RKO (cell line): Measurements from ENCODE around the gene ADARB1.
A peak's percentile ranks its signal among the peaks of the same experiment; 100 is the strongest.

Experiments
- DNase-seq: peaks from one replicate; pipeline ENCODE4 v3.0.0-alpha.2; 2016; ENCODE audit warnings: low spot score

ADARB1 gene

DNA sequence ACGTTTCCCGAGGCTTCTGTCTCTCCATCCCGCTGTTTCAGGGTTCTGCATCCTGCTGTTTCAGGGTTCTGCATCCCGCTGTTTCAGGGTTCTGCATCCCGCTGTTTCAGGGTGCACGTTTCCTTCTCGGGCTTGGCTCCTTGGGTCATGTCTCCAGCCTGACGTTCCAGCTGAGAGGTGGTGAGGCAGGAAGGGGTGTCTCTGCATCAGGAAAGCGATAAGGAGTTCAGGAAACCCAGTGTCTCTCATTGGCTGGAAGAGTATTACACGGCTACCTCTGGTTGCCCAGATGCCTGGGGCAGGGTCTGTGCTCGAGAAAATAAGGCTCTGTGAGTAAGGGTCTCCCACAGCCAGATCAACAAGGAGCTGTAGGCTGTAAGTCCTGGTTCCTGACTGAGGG, 21.1 kb downstream of the ADARB1 start:
- no peak for DNase-seq

DNA sequence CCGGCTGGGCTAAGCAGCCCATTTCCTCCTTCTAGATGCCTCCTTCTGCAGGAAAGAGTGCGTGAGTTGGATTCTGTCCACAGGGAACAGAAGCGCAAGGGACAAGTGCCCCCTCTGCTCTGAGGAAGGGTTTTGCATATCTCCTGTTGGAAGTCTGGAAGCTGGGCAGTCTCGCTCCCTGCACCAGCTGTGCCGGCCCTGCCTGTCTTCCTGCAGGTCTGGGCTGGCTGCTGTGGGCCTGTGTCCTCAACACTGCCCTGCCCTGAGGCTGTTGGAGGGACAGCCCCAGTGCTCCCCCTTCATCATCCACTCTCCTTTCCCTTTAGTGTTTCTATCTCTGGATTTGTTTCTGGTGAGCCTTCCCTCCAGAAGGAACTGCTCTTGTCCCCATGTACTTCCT, 21.8 kb downstream of the ADARB1 start:
- DNase-seq: no peak

DNA sequence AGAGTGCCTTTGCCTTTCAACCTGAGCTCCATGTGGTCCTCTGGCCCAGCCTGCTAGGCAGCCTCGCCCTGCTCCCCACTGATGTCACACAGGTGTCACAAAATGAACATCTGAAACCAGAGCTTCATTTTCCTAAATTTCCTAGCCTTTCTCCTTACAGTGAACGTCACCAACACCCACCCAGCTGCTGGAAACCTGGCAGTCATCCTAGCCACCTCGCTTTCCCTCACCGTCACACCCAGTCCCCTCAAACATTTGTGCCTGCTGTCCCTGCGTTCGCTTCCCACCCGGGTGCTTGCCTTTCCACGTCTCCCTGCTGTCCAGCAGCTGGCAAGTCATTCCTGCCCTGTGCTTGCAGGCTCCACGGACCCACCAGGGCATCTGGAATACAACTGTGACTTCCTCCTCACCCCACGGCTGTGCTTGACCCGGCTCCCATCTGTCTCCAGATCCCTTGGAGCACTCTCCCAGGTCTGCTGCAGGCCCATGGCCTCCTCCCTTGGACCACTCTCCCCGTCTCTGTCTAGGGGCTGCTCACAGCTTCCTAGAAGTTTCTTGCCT, 23.5 kb downstream of the ADARB1 start:
- no peak for DNase-seq

- peak; percentile 30 for DNase-seq
Observed at GRCh38 chr21:45098867-45099266, 24.5 kb downstream of the ADARB1 start.

- no peak for DNase-seq
Observed at GRCh38 chr21:45099571-45099970, 25.2 kb downstream of the ADARB1 start.

DNA sequence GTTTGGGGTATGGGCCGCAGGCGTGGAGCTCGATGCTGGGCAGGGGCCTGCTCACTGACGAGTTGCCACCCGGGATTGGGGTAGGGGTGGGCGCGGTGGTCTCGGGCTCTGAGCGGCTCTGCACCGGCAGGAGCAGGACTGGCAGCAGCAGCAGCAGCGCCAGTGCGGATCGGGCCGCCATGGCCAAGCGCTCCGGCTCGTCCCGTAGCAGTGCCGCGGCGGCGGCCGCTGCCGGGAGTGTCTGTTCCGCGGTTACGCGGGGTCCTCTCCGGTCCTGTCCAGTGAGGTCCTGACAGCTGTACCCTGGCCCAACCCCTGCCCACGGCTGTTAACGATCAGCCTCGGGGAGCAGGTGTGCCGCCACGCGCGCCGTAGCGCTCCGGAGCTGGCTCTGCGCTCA, 26.5 kb downstream of the ADARB1 start:
- no peak for DNase-seq

DNA sequence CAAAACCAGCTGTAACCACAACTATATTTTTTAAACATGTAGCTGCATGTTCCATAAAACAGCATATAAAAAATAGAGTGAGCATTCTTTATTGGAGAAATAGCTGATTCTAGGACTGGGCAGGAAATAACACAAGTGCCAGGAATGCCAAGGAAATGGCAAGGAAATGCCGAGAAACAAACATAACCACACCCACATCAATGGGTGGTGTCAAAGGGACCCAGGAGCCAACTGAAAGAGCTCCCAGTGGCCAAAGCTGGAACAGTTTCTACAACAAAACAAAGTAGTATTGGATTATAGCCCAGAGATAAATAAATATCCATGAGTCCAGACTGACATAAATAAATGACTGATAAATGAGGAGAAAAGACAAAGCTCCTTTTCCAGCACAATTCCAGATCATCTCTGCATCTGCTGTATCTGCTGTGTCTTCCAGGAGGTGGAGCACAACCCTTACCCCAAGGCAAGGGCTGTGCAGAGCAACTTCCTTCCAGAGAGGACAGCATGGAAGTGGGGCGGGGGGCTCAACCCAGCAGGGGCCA, 28.1 kb downstream of the ADARB1 start:
- DNase-seq: peak; percentile 2

GRCh38 chr21:45103971-45104520, 29.7 kb downstream of the ADARB1 start:
- DNase-seq: no peak

DNA sequence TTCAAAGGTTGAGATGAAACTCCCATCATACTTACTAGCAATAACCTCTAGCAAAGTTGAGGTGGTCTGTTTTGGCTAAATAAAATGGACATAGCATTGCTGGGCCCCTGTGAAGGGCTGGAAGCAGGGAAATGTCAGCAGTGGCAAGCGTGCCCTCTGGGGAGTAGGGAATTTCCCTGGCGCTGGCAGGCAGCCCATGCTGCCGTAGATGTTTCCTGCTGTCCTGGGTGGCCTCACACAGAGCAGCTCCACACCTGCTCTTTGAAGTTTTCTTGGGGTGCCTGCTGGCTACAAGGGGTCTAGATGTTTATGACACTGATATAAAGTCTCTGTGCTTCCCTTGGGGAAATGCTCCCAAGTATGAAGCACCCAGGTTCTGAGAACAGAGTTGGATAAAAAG, 30.2 kb downstream of the ADARB1 start:
- no peak for DNase-seq

- no peak for DNase-seq
Observed at GRCh38 chr21:45105906-45106485, 31.6 kb downstream of the ADARB1 start.

GRCh38 chr21:45108034-45108790, 33.8 kb downstream of the ADARB1 start:
- no peak for DNase-seq

DNA sequence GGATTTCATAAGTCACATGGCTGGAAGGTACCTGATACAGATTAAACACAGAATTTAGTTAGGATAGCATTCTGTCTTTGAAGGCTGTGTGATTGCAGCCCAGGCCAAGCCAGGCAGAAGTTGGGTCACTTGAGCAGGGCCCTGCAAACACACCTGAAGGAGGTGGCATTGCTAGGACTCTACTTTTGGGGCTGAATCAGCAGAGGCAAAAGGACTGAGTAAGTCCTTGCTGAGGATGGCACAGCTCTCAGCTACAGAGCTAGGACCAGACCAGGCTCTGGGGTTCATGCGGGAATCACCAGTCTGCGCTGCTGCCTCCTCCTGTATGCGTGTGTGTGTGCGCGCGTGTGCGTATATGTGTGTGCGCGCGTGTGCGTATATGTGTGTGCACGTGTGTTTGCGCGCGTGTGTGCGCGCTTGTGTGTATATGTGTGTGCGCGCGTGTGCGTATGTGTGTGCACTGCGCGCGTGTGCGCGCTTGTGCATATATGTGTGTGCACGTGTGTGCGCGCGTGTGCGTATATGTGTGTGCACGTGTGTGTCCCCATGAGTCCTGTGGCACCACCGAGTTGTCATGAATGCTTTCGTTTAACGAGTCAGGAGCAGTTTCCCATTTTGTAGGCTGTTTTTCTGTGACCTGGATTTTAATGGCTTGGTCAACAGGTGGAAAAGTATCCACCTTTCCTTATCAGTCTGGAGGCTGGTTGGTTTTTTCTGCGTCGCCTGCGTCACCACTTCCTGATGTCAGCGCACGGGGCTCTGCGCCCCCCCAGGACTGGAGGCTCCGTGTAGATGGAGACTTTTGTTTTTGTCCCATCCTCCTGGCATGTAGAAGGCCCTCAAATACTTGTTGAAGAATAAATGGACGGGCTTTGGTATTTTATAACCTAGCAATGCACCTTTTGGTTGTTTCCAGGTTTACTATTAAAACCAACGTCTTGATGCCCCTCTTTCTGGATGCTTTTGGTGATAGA, 34.7 kb downstream of the ADARB1 start:
- no peak for DNase-seq

GRCh38 chr21:45109831-45110492, 35.6 kb downstream of the ADARB1 start:
- DNase-seq: no peak

DNA sequence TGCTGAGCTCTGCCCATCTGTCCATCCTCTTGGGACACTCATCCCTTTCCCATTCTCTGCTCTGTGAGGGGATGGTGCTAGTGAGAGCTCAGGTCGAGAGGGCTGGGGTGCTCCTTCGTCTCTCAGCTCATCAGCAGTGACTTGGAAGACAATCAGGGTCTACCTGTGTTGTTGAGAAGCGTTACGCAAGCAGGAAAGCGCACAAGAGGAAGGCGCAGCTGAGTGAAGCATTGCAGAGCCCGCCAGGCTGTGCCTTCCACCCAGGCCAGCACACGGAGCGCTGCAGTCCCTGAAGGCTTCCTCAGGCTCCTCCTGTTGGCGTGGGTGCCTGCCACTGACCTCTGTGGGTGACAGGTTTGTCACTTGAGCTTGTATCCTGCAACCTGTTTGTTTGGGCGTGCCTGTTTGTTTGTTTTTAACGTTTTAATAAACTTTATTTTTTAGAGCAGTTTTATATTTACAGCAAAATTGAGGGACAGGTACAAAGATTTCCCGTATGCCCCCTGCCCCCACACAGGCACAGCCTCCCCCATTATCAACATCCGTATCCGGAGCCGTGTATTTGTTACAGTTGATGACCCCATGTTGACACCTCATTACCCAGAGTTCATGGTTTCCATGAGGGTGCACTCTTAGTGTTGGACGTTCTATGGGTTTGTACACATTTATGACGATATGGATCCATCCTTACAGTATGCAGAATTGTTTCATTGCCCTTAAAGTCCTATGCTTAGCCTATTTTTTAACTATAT, 36.7 kb downstream of the ADARB1 start:
- DNase-seq: no peak

- DNase-seq: no peak
Observed at GRCh38 chr21:45111703-45112102, 37.3 kb downstream of the ADARB1 start.

GRCh38 chr21:45112371-45112770, 38.0 kb downstream of the ADARB1 start:
- DNase-seq: no peak

- no peak for DNase-seq
Observed at GRCh38 chr21:45113543-45113942, 39.2 kb downstream of the ADARB1 start.

GRCh38 chr21:45114072-45114471, 39.7 kb downstream of the ADARB1 start:
- DNase-seq: no peak

GRCh38 chr21:45114475-45114874, 40.1 kb downstream of the ADARB1 start:
- DNase-seq: no peak

DNA sequence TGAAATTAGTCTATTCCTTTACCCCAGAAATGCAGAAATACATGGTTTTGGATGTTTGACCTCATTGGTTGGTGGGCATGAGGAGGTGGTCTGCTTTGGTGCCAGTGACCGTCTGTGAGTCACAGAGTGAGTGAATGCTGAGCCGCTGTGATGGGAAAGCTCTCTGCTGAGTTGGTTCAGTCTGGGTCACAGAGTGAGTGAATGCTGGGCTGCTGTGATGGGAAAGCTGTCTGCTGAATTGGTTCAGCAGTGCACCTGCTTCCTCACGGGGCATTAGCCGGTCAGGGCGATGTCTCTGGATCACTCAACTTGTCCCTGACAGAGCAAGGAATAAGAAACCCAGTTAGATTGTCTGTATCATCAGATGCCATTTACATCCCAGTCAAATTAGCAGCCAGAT, 40.8 kb downstream of the ADARB1 start:
- DNase-seq: no peak

DNA sequence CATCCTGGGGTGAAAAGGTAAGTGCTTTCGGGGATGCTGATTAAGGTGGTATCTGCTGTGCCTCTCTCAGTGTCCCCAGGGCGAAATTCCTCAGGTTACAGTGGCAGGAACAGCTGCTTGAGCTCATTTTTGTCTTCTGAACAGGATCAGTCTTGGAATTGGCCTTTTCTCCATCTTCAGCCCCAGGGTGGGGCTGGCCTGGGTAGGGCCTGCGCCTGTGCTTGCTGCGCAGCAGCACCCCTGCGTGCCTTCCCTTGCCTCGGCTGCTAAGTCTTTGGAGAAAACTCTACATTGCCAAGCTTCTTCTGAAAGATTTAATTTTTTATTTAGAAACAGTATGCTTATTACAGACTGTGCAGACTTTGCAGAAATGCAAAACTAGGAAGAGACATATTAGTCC, 41.7 kb downstream of the ADARB1 start:
- no peak for DNase-seq
